Ovary (tissue), 9 donors: ENCODE data around the gene CLEC11A. TPM values are rescaled to one million over a fixed set of nuclear protein-coding genes. Genes with fewer than 3 reads are reported as not detected.
"Not testable (repeated sequence)": the region's sequence is repeated elsewhere in the genome, so short reads cannot be mapped to it uniquely, and the experiment has no call there.

Experiments
- DNase-seq, 5 donors: peaks; one replicate each; pipeline ENCODE4 v3.0.0-alpha.2; 2019 to 2020
- H3K27ac ChIP-seq, 2 donors: fragments of 200-600 bp; one replicate each; pipeline versions ENCODE4 v1.5.1 to v1.8.0; 2019 to 2022
- H3K27me3 ChIP-seq: fragments of 200-600 bp; one replicate; pipeline ENCODE4 v1.8.0; 2022
- H3K36me3 ChIP-seq: fragments of 200-600 bp; sonication (generic); one replicate; pipeline ENCODE4 v1.5.1; 2019
- H3K4me1 ChIP-seq: one replicate; pipeline ENCODE4 v1.8.1; 2013; ENCODE audit warnings: mild to moderate bottlenecking, moderate library complexity; ENCODE audit not compliant: insufficient read depth
- H3K4me3 ChIP-seq: fragments of 200-600 bp; sonication (generic); one replicate; pipeline ENCODE4 v1.5.1; 2017
- H3K9me3 ChIP-seq, 2 donors: fragments of 200-600 bp in 1 of 2; sonication (generic) in 1 of 2; one replicate each; pipeline versions ENCODE4 v1.5.1 to v1.8.1; 2013 to 2019; ENCODE audit warnings: mild to moderate bottlenecking in 1 of 2, moderate library complexity in 1 of 2
- EP300 ChIP-seq: sonication (generic); formaldehyde crosslinking; IDR thresholded peaks from one replicate; pipeline ENCODE4 v1.6.1; 2017; ENCODE audit warnings: antibody characterized with exemption
- POLR2A ChIP-seq: fragments of 450-650 bp; IDR thresholded peaks from one replicate; pipeline ENCODE4 v1.6.1; 2017; ENCODE audit warnings: antibody characterized with exemption, mild to moderate bottlenecking, moderate library complexity
- WGBS, 3 donors: extraction: QIAGEN DNeasy Blood & Tissue Kit in 1 of 3; methylation state at CpG; one replicate each; pipeline versions ENCODE4 v1.1.5 to v1.1.7; 2013 to 2017; 5-methylcytosine and 5-hydroxymethylcytosine counted together
- intact Hi-C, 4 donors: fragments of 100-400 bp; cut with DNase I; formaldehyde crosslinking; loops; one replicate each; pipeline versions ENCODE4 v1.11.0 to v1.15.1; 2022 to 2023
- polyA plus RNA-seq, 2 donors: library from polyadenylated mRNA; stranded (reverse); fragments of 200-250 nt in 1 of 2; fragments of 350-450 nt in 1 of 2; fragmentation: Illumina TruSeq in 1 of 2; extraction: RNeasy Lipid Tissue Mini Kit (QIAGEN cat#74804) in 1 of 2; gene quantifications; one replicate each; pipeline ENCODE4 v1.2.3, GENCODE V29; 2013 to 2014
- total RNA-seq, 7 donors: library from RNA; depleted of rRNA in 2 of 7; stranded (reverse); fragments of >200 nt in 2 of 7; fragmentation: NEBNext Ultra II Directional in 3 of 7; extraction: Animal tissue kit (Norgen Biotek cat#: 25700) in 3 of 7; gene quantifications; one replicate each; pipeline versions ENCODE4 v1.1.0 to v1.2.4, GENCODE V29; 2016 to 2023
- TF ChIP-seq, protein P1 (sequence below), 3 donors: fragments of 450-650 bp in 2 of 3; fragments of 200-600 bp in 1 of 3; IDR thresholded peaks; one replicate each; pipeline versions ENCODE4 v1.5.1 to v1.8.0; 2016 to 2022; ENCODE audit warnings: antibody characterized with exemption in 3 of 3, mild to moderate bottlenecking in 1 of 3
- donor health status: DM: no; HTN: no; CAD: no; lungs with moderate emphysema.
- donor health status: DM: no; HTN: no; CAD: no.
- donor health status: Bipolar disorder and iron deficiency.
- donor health status: DM: yes; HTN: yes; CAD: no.
- donor health status: DM: no; HTN: no; CAD: no.
- donor health status: DM: yes; HTN: yes; CAD: no.

CLEC11A gene
- total and polyA plus RNA-seq, 9 donors, result 3.8 to 120 (median 27.9) TPM

DNA sequence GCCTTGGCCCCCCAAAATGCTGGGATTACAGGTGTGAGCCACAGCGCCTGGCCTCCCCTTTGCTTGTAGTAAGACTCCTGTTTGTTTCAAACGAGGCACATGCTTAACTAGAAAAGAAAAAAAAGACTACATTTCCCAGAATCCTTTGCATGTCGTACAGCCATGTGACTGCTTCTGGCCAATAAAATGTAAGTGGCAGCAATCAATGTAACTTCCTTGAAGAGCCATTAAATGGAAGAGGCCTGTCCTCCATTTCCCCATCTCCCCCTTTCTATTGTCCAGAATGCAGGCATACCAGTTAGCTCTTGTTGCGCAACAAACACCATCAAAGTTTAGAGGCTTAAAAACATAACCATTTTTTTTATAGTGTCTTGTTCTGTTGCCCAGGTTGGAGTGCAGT, 36.7 kb downstream of the CLEC11A start:
- intact Hi-C loops, result no loop called here
- no peaks in the 10 kb centered on the region for H3K4me1 ChIP-seq
- H3K4me3 ChIP-seq, result no peak overlapping the region
- H3K36me3 ChIP-seq, result no peaks in the 10 kb centered on the region
- DNase-seq, result no peak
- H3K27me3 ChIP-seq, result no peaks in the 10 kb centered on the region
- 53 to 73% (median 67%) methylated on average over 4 of the region's 4 CpGs for WGBS, 3 donors
- no peak for TF ChIP-seq POLR2A
- TF ChIP-seq, protein P1, sequence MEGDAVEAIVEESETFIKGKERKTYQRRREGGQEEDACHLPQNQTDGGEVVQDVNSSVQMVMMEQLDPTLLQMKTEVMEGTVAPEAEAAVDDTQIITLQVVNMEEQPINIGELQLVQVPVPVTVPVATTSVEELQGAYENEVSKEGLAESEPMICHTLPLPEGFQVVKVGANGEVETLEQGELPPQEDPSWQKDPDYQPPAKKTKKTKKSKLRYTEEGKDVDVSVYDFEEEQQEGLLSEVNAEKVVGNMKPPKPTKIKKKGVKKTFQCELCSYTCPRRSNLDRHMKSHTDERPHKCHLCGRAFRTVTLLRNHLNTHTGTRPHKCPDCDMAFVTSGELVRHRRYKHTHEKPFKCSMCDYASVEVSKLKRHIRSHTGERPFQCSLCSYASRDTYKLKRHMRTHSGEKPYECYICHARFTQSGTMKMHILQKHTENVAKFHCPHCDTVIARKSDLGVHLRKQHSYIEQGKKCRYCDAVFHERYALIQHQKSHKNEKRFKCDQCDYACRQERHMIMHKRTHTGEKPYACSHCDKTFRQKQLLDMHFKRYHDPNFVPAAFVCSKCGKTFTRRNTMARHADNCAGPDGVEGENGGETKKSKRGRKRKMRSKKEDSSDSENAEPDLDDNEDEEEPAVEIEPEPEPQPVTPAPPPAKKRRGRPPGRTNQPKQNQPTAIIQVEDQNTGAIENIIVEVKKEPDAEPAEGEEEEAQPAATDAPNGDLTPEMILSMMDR (IDR thresholded peaks at IDR 0.05), result no peak
- no peak for TF ChIP-seq EP300
- no peak overlapping the region for H3K27ac ChIP-seq
- no peaks in the 10 kb centered on the region for H3K9me3 ChIP-seq

DNA sequence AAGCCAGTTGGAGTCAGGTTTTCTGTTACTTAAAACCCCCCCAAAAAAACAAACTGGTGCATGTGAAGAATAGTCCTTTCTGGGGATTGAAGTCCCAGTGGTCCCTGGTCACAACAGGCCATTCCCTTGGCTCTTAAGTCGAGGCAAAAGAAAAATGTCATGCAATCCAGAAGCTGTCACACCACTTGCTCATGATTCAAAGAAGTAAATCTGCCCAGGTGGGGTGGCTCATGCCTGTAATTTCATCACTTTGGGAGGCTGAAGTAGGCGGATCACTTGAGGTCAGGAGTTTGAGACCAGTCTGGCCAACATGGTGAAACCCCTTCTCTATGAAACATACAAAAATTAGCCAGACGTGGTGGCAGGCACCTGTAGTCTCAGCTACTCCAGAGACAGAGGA, 38.3 kb downstream of the CLEC11A start:
- H3K36me3 ChIP-seq, H3K27ac ChIP-seq, H3K4me1 ChIP-seq, H3K4me3 ChIP-seq, H3K27me3 ChIP-seq, DNase-seq, H3K9me3 ChIP-seq, intact Hi-C loops: not testable (repeated sequence)
- 52 to 65% (median 65%) methylated on average over 3 of the region's 3 CpGs for WGBS, 3 donors

DNA sequence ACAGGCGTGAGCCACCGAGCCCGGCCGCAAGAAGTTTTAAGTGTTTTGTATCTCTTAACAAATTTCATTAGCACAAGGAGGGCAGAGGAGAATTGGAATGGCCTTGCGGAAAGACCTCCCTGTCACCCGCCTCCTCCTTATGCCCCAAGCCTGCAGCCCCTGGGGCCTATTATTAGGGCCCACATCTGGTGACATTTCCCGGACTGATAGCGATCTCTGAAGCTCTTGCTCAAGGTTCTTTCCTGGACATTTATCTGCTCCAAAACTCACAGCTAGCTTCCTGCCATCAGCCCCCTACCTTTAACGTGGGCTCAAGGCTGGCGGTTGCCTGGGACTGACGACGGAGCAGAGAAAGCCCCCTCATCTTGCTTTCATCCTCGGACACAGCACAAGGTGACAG, 40.4 kb downstream of the CLEC11A start:
- WGBS, 3 donors, result 61 to 66% (median 61%) methylated on average over 9 to 12 of the region's 13 CpGs
- H3K9me3 ChIP-seq, H3K4me3 ChIP-seq, H3K4me1 ChIP-seq, H3K27ac ChIP-seq, DNase-seq, intact Hi-C loops, H3K36me3 ChIP-seq, H3K27me3 ChIP-seq: not testable (repeated sequence)

DNA sequence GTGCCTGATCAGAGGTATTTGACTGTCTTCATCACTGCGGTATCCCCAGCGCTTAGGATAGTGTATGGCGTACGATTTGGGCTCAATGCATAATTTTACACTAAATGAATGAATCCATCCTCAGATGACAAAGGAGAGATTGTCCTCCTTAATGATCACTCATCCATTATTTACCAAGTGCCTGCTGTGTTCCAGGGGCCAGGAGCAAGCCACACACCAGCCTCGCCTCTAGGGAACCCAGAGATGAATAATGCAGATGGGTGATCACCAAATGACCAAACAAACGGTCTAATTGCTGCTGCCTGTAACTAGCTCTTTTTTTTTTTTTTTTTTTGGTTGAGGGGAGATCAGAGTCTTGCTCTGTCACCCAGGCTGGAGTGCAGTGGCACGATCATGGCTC, 41.2 kb downstream of the CLEC11A start:
- Histone ChIP-seq H3K4me3 (no peak overlapping the region), H3K27me3 (no peaks in the 10 kb centered on the region), H3K9me3 (no peaks in the 10 kb centered on the region), H3K27ac (no peak overlapping the region), H3K4me1 (no peaks in the 10 kb centered on the region), H3K36me3 (no peaks in the 10 kb centered on the region)
- no peak for TF ChIP-seq POLR2A
- TF ChIP-seq EP300, result no peak
- TF ChIP-seq, protein P1 (IDR thresholded peaks at IDR 0.05), result no peak
- no peak for DNase-seq
- 71 to 76% (median 73%) methylated on average over 7 of the region's 7 CpGs for WGBS, 3 donors
- intact Hi-C loops, result no loop called here

DNA sequence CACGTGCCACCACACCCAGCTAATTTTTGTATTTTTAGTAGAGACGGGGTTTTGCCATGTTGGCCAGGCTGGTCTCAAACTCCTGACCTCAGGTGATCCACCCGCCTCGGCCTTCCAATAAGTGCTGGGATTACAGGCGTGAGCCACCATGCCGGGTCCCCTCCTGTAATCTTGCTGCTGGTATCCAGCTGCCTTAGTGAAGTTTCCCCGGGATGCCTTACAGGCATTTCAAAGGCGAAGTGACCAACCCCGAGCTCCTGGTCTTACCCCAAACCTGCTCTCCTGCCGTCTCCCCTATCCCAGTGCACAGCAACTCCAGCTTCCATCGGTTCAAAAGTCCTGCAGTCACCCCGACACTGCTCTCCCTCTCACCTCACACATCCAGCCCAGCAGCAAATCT, 43.6 kb downstream of the CLEC11A start:
- H3K27me3 ChIP-seq, result not testable (repeated sequence)
- WGBS, 3 donors, result 68 to 72% (median 72%) methylated on average over 11 to 12 of the region's 12 CpGs

DNA sequence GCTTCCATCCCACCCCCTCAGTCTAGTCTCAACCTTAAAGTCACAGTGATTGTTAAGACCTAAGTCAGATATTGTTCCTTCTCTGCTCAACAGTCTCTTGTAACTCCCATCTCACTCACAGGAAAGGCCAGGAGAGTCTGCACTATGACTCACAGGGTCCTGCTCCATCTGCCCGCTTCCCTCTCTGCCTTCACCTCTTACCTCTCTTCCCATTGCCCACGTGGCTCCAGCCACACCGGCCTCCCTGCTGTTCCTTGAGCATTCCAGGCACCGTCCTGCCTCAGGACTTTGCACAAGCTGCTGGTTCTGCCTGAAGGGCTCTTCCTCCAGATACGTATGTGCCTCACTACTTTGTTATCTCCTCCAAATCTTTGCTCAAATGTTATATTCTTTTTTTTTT, 44.1 kb downstream of the CLEC11A start:
- H3K4me3 ChIP-seq, H3K4me1 ChIP-seq, H3K9me3 ChIP-seq, H3K36me3 ChIP-seq, H3K27ac ChIP-seq, intact Hi-C loops, DNase-seq, H3K27me3 ChIP-seq: not testable (repeated sequence)
- WGBS, 3 donors, result 32 to 35% (median 35%) methylated on average over 5 of the region's 5 CpGs

More for the DNA sequence above, 43.6 kb downstream of the CLEC11A start:
- H3K9me3 ChIP-seq, intact Hi-C loops, H3K4me3 ChIP-seq, DNase-seq, H3K4me1 ChIP-seq, H3K27ac ChIP-seq, H3K36me3 ChIP-seq: not testable (repeated sequence)

DNA sequence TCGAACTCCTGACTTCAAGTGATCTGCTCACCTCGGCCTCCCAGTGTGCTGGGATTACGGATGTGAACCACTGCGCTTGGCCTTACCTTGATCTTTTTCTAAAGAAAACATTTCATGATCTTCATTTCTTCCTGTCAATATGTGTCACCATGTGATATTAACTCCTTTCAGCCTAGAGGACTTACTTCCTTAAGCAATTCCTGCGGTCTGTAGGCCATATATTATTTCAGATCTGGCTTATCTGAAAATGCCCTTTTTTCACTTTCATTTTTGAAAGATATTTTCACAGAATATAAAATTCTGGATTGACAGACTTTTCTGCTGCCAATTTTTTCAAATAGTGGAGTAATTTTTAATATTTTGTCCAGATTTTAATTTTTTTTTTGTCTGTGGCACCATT, 45.1 kb downstream of the CLEC11A start:
- no peak for DNase-seq
- intact Hi-C loops, result no loop called here
- Histone ChIP-seq H3K4me1 (no peaks in the 10 kb centered on the region), H3K27me3 (no peaks in the 10 kb centered on the region), H3K27ac (no peak overlapping the region), H3K36me3 (no peaks in the 10 kb centered on the region), H3K9me3 (peaks cover 0 to 9% of the 10 kb centered on the region in 2 donors), H3K4me3 (no peak overlapping the region)
- TF ChIP-seq, protein P1 (IDR thresholded peaks at IDR 0.05), result no peak
- TF ChIP-seq EP300 (no peak), POLR2A (no peak)
- WGBS, 3 donors, result 62 to 65% (median 63%) methylated on average over 5 of the region's 5 CpGs

DNA sequence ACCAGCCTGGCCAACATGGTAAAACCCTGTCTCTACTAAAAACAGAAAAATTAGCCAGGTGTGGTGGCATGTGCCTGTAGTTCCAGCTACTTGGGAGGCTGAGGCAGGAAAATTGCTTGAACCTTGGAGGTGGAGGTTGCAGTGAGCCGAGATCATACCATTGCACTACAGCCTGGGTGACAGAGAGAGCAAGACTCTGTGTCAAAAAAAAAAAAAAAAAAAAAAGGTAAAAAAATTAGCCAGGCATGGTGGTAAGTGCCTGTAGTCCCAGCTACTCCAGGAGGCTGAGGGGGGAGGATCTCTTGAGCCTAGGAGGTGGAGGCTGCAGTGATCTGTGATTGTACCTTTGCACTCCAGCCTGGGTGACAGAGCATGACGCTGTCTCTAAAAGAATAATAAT, 47.0 kb downstream of the CLEC11A start, which contains the start of gene GPR32:
Gene GPR32, plus strand, starts transcription at position 301 of the 400 bp plus-strand sequence. CDS start 137 bp downstream, outside the sequence.
- WGBS, 3 donors, result 57 to 88% (median 82%) methylated on average over 2 of the region's 2 CpGs
- intact Hi-C loops, result not testable (repeated sequence)

More for the DNA sequence above, 47.0 kb downstream of the CLEC11A start, which contains the start of gene GPR32:
- not testable (repeated sequence) for H3K27ac ChIP-seq, DNase-seq, H3K4me3 ChIP-seq, H3K4me1 ChIP-seq, H3K36me3 ChIP-seq, H3K9me3 ChIP-seq, H3K27me3 ChIP-seq
